Measurements from ENCODE around the gene FBXW7.

Gene FBXW7

GRCh38 chr4:152328582-152328981 lies 207.3 kb downstream of the FBXW7 start:
- DNase-seq (ENCODE audit: low spot score): peak; percentile 45

DNA sequence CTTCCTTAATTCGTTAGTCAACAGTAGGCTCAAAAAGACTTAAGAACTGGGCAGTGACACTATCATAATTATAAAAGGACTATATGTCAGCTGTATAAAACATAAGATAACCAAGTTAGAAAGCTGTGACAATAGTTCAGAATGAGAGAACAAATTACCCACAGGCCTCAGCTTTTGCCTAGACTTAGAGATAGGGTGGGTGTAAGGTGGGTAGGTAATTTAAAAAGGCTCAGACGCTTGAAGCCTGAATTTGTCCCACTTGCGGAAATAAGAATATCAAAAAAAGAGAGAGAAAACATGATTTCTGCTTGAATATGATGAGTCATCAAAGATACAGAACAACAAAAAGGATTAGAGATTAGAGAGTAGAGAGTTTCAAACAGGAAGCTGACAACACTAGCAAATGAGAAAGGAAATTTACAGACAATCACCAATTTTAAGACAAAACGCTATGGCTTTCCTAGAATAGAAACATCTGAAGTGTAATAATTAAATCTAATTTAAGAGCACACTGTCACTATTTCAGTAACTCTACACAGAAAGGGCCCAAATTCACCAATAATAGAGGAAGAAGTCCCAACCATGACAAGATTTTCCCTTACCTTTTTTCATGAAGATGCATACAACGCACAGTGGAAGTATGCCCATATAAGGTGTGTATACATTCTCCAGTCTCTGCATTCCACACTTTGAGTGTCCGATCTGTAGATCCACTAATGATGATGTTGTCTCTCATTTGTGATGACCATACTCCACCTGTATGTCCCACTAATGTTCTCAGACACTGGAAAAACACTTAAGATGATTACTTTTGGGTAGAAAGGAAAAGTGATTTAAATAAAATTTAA lies 208.1 kb downstream of the FBXW7 start:
- DNase-seq (ENCODE audit: low spot score): no peak

DNA sequence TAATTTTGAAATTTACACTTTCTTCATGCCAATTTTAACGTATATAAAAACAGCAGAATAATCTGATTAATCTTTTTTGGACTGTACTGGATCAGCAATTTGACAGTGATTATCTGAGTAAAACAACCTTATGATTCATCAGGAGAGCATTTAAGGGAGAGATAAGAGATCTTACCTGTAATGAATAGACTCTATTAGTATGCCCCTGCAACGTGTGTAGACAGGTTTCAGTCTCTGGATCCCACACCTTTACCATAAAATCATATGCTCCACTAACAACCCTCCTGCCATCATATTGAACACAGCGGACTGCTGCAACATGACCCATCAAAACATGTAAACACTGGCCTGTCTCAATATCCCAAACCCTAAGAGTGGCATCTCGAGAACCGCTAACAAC lies 210.1 kb downstream of the FBXW7 start:
- DNase-seq (ENCODE audit: low spot score): no peak

DNA sequence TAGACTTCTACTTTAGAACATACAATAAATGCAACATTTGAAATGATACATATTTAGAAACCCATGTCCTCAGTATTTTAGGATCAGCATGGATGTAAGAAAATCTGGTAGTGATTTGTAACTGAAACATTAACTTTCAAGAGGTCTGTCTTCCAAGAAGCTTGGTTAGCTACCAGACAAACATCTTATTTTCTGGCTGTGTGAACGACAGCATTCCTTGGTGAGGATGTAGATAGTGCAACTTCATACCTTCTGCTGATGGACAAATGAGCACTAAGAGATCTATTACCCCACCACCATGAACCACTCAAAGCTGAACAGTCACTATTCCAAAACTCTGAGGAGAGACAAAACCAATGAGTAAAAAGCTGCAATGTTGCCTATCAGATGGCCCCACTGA lies 212.7 kb downstream of the FBXW7 start:
- DNase-seq (ENCODE audit: low spot score): no peak

DNA sequence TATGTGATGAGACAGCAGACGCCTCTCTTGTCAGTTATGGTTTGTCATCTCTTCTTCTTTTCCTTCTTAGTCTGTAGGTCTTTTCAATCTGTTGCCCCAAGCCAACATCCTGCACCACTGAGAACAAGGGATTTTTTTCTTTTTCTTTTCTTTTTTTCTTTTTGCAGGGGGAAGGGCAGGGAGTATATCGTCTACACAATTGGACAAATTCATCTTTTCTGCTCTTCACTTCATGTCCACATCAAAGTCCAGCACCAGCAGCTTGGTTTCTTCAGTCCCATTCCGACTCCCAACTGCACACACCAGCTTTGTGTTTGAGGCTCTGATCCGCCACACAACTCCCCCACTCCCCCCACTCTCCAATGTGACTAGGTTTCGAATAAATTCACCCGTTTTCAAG lies 213.2 kb downstream of the FBXW7 start:
- DNase-seq (ENCODE audit: low spot score): no peak

DNA sequence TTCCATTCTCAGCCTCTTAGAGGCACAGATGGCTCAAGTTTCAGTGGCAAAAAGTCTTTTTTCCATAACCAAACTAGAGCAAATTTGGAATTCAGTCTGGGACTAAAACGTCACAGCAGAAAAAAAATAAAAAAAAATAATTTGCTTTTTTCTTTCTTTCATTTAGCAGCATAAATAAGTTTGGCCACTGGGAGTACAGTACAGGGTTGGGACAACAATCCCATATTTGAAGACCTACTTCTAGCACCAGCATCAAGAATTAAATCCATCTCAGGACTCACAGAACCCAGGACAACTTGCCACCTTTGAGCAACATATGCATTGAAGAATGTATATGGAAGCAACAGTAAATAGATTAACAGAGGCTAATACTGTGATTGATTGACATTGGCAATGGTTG lies 214.0 kb downstream of the FBXW7 start:
- no peak for DNase-seq (ENCODE audit: low spot score)

GRCh38 chr4:152321398-152321797 lies 214.5 kb downstream of the FBXW7 start:
- DNase-seq (ENCODE audit: low spot score): no peak

DNA sequence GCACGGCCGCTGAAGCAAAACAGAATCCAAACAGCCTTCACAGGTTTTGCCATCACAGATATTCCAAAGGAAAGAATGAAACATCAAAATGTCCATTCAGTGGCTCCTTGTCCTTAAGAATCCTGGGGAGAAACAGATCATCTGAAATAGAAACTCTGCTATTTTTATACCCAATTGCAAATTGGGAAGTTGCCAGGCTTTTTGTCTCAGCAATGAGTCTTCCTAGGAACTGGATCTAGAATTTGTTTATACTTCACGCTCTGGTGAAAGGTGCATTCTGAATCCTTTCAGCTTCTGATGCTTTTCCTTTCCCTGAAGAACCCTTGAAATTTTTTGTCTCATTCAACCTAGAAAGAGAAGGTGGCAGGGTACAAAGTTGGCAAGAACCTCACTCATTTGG lies 218.9 kb downstream of the FBXW7 start:
- DNase-seq (ENCODE audit: low spot score): no peak

DNA sequence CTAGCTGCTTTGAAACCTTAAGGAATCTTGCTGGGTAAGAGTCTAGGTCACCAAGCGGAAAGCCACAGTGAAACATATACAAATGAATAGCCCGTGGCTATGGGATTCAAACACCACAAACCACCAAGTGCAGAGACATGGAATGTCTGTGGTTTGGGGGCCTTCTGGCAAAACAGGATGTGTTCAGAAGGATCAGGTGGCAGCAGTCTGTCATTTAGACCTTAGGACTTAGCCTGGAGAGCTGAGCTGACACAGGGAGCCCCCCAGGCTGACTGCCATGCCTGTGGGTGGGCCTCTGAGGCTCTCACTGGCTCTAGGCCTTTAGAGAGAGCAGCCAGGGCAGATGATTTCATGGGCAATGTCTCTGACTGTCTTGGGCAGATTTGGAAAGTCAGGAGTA lies 225.6 kb downstream of the FBXW7 start:
- peak; percentile 34 for DNase-seq (ENCODE audit: low spot score)

DNA sequence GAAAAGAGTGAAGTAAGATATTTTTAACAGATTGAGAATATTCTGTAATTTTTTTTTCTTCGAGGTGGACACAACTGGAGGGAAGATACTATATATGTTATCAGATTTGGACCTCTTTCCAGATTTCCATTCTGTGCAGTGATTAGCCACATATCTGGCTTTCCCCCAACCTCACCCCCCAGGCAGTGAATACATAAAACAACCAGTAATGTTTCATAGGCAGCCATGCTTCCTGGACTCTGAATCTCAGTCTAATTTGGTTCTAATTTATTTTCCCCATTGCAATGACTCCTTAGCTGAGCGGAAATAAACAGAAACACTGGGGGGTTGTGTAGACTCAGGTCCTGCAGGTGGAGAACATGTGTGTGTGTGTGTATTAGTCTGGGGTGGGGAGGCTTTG lies 226.5 kb downstream of the FBXW7 start:
- no peak for DNase-seq (ENCODE audit: low spot score)

DNA sequence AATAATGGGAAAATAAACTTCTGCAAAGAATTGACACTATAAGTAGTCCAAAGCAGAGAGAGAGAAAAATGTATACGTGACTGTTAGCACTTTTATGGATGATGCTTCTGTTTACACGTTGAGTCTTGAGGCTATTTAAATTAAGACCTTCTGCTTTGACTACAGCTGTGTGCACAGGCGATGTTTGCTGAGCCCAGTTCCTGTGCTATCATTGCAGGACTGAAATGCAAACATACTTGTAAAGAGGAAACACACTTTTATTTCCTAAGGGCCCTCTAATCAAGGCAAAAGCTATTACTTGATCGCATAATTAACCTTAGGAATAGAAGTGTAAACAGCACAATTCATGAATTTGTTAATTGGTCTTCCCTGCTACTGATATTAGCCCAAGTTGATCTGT lies 226.9 kb downstream of the FBXW7 start:
- no peak for DNase-seq (ENCODE audit: low spot score)

DNA sequence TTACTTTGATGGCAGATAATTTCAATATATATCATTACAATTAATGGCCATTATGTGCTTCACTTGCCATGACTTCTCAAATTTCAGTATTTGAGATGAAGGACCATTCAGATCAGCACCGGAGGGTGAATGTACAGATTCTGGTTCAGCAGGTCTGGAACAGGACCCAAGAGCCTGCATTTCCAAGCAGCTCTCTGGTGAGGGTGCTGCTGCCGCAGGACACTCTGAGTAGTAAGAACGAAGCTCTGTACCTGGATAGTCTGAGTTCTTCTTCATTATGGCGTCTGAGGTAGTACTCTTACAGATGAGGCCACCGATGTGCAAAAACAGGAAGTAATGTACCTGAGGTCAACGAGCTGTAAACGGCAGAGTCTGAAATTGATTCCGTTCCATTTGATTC lies 228.2 kb downstream of the FBXW7 start:
- DNase-seq (ENCODE audit: low spot score): no peak

DNA sequence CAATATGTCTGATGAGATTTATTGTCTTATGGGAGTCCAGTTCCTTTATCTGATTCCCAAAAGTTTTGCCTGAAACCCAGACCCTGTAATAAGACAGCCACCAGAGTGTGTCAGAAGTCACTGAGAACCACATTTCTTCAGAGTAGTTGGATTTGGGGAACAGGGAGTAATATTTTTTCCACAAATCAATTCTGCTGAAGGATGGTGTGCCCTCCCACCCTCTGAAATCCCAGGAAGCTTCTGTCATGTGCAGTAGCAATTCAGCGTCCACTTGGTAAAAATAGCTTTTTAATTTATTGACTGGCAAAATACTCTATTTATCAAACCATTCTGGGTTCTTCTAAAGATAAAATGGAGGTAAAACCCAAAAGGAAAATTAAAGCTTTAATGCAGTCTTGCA lies 229.4 kb downstream of the FBXW7 start:
- no peak for DNase-seq (ENCODE audit: low spot score)

DNA sequence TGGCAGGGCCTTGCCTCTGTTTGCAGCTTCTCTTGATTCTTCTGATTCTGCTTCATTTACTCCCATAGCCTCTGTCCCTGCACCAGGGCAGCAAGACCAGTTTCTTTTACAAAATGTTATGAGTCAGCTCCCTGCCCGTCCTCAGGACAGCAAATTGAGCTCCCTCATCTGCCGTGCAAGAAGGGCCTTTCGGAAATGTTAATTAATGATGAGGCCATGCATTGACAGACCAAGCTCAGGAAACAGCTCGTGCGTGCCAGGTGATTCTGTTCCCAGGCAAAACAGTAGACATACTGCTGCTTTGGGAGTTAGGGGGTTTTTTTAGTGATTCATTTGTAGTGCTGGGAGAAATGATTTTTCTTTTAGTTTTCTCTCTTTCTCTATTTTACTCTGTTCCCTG lies 231.7 kb downstream of the FBXW7 start:
- peak; percentile 52 for DNase-seq (ENCODE audit: low spot score)

DNA sequence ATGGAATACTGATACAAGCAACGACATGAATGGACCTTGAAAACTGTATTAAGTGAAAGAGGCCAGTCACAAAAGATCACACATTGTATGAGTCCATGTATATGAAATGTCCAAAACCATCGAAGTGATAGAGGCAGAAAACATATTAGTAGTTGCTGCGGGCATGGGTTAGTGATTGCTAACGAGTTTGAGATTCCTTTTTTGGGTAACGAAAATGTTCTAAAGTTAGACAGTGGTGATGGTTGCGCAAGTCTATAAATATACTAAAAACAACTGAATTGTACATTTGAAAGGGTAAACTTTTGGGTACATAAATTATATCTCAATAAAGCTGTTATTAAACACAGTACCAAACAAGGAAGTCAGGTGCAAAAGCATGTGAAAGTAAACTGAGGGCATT lies 234.5 kb downstream of the FBXW7 start:
- DNase-seq (ENCODE audit: low spot score): no peak

GRCh38 chr4:152299553-152299952 lies 236.3 kb downstream of the FBXW7 start:
- no peak for DNase-seq (ENCODE audit: low spot score)

GRCh38 chr4:152296386-152296785 lies 239.5 kb downstream of the FBXW7 start:
- DNase-seq (ENCODE audit: low spot score): no peak

DNA sequence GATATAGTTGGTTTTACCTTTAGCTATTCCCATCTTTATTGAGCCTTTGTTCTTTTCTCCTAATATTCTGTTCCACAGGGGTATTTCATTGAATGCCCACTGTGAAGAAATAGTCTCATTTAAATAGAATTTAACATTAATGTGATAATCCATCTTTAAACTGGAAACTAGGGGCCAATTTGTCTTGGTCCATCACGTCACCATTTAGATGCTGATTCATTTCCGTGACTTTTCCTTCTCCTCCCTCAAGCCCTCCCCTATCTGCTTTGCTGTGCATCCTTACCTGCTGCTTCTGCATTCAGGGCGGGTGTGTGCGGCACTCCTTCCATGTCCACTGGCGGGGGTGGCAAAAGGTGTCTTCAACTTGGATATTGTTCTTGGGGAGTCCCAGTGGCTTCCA lies 241.1 kb downstream of the FBXW7 start:
- no peak for DNase-seq (ENCODE audit: low spot score)

- no peak for DNase-seq (ENCODE audit: low spot score)
These were observed 241.6 kb downstream of the FBXW7 start for GRCh38 chr4:152294331-152294730.

- DNase-seq (ENCODE audit: low spot score): no peak
These were observed 242.4 kb downstream of the FBXW7 start for GRCh38 chr4:152293527-152293926.

DNA sequence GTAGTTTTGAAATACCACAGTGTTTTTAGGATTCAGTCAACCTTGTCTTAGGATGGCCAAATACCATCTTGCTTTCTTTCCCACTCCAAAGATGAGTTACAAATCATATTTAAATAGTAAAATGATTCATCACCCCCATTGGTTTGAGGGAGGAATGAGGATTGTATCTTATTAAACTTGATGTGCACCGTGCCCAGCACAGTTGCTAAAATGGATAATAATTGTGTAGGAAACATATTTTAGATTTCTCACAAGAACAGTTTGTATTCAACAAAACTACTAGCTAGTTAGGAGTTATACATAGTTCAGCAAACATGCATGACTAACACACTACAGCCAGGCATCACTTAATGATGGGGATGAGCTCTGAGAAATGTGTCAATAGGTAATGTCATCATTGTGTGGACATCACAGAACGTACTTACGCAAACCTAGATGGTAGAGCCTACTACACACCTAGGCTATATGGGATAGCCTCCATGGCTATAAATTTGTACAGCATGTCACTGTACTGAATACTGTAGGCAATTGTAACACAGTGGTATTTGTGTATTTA lies 245.4 kb downstream of the FBXW7 start:
- no peak for DNase-seq (ENCODE audit: low spot score)

GRCh38 chr4:152289941-152290340 lies 246.0 kb downstream of the FBXW7 start:
- no peak for DNase-seq (ENCODE audit: low spot score)

- DNase-seq (ENCODE audit: low spot score): no peak
These were observed 246.4 kb downstream of the FBXW7 start for GRCh38 chr4:152289541-152289940.

All from AG20443 (cell line).